NB4 (cell line): ENCODE measurements around the gene ITGB1.

ENCODE experiments used
- CTCF ChIP-seq: IDR thresholded peaks from one replicate; pipeline ENCODE4 v1.5.1; 2012; ENCODE audit warnings: low read depth, low read length
- POLR2A ChIP-seq: IDR thresholded peaks from 2 replicates; pipeline ENCODE4 v1.6.1; 2011; ENCODE audit warnings: mild to moderate bottlenecking; ENCODE audit not compliant: insufficient read length; ENCODE audit errors: extremely low read depth

GRCh38 chr10:32972929-32973328, 14.9 kb upstream of the ITGB1 start:
- TF ChIP-seq CTCF (no peak), POLR2A (no peak)
